Activated CD8-positive, alpha-beta memory T cell treated with anti-CD3 and anti-CD28 coated beads for 36 hours (primary cell): Measurements from ENCODE around the gene SH3BP5L. TPM values are rescaled to one million over a fixed set of nuclear protein-coding genes. Genes with fewer than 3 reads are reported as not detected.
"Not testable (repeated sequence)": the region's sequence is repeated elsewhere in the genome, so short reads cannot be mapped to it uniquely, and the experiment has no call there.

Experiments
- CTCF ChIA-PET: fragments of 350-600 bp; sonication (Branson Sonifier 250); formaldehyde crosslinking; loops from one replicate; lab custom pipeline; 2021; ENCODE audit warnings: antibody characterized with exemption; lab: Charles Lee
- POLR2A ChIA-PET: fragments of 350-600 bp; sonication (Branson Sonifier 250); formaldehyde crosslinking; loops from one replicate; lab custom pipeline; 2021; ENCODE audit warnings: antibody characterized with exemption; lab: Charles Lee
- total RNA-seq, 2 experiments: library from RNA; stranded (reverse); gene quantifications; one replicate each; pipeline ENCODE4 v1.2.3, GENCODE V29; 2021

Gene SH3BP5L
- total RNA-seq, 2 experiments from 2014 or later: 19.9 to 20.0 TPM

GRCh38 chr1:248838357-248839167 lies 12.8 kb upstream of the SH3BP5L start:
- POLR2A ChIA-PET: interaction anchor here (1.1 to 3.1 kb wide), 5 partner anchors 11 to 25 kb away, joined by 4 to 32 read pairs (median 8); partner anchors contain the start of genes SH3BP5L and ZNF692
- CTCF ChIA-PET: interaction anchor here (0.9 to 2.4 kb wide), 6 partner anchors 12 to 35 kb away, joined by 3 to 12 read pairs (median 8); partner anchors contain the start of genes SH3BP5L and ZNF692

DNA sequence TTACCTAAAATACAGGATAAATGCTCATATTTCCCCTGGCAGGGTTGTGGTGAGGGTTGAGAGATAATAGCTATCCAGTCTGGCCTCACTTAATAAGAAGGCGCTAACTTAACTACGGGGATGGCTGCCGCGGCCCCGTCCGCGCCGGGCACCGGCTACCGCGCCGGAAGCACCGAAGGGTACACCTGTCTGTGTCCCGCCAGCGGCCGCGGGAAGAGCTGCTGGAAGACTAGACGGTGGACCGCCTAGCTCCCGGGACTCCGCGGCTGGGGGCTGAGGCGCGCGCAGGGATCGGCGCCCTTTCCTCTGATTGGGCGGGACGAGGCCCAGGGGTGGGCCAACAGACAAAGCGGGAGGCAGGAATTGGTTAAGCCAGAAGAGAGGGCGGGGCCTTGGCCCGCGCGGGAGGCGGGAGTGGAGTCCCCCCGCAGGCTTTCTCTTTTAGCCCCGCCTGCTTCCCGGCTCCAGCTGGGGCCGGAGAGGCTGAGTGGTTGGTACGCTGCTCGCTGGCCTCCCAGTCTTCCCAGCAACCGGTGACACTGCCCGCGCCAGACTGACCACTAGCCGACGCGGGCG lies 12.2 kb upstream of the SH3BP5L start, which contains the start of gene ZNF672:
Gene ZNF672, plus strand, starts transcription at position 444 of the 576 bp plus-strand sequence. CDS start 9,051 bp downstream, outside the sequence.
- POLR2A ChIA-PET: interaction anchor here (1.1 to 3.1 kb wide), 5 partner anchors 11 to 25 kb away, joined by 4 to 32 read pairs (median 8); partner anchors contain the start of genes SH3BP5L and ZNF692
- CTCF ChIA-PET: interaction anchor here (0.9 to 2.4 kb wide), 6 partner anchors 11 to 35 kb away, joined by 3 to 12 read pairs (median 6); partner anchors contain the start of genes SH3BP5L and ZNF692

DNA sequence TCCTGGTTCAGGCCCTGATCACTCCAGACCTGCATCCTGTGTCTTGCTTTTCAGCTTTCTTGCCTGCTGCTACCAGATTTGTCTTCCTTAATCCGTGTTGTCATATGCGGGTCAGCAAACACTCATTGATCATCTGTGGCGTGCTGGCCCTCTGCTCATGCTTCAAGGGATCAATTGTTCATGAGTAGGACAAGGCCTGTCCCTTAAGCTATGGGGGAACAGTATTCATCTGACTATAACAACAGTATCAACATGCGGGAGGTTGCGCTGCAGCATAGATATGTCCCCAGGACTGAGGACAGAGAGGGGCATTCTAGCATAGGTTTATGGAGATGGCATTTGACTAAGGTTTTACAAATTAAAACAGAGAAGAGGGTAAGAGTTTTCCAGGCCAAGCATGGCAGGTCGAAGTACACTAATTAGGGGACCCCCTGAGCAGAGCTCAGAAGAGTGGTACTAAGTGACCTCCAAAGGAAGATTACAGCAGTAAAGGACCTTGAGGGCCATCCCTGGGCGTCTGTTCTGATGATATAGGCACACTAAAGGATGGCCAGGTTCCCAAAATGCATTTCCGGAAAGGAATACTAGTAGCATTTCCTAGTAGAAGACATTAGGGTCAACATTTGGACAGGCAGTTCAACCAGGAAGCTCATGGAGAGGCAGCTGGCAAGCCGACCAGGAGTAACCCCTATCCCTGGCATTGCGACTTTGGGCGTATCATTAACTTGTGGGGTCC lies 11.5 kb upstream of the SH3BP5L start:
- POLR2A ChIA-PET: interaction anchor here (1.1 to 3.1 kb wide), 4 partner anchors 10 to 21 kb away, joined by 7 to 32 read pairs (median 16); partner anchors contain the start of genes SH3BP5L and ZNF692
- CTCF ChIA-PET: interaction anchor here (0.9 to 2.4 kb wide), 7 partner anchors 9 to 36 kb away, joined by 3 to 12 read pairs (median 4); partner anchors contain the start of genes SH3BP5L and ZNF692

DNA sequence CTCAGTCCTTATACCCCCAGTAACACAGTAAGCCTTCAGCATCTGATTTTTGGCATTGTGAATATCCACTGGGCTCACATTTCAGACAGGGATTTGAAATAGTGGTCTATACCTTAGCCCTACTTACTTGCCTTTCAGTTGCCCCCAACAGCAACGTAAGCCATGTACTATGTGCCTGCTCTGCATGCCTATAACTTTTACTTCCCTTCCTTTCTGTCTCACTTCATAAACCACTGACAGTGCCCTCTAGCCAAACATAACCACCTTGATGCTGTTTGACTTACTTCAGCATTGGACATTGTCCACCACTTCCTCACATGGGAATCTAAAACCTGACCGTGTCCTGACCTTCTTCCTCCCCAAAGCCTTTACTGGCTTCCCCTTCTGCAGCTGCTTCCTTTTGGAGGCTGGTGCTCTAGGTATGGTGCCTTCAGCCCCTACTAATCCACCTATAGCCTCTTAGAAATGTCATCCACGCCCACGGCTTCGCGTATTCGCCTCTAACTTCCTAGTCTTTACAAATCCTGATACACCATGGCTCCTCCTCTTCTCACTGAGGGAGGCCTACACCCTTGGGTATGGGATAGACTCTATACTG lies 8.7 kb upstream of the SH3BP5L start:
- POLR2A ChIA-PET: no interaction called here

GRCh38 chr1:248831842-248832241 lies 6.1 kb upstream of the SH3BP5L start:
- CTCF ChIA-PET: no interaction called here
- POLR2A ChIA-PET: interaction anchor here (1.3 kb wide), 1 partner anchor 27 kb away, joined by 3 read pairs; the partner anchor contains the start of gene ZNF692

More for the DNA sequence above, 8.7 kb upstream of the SH3BP5L start:
- CTCF ChIA-PET: no interaction called here

GRCh38 chr1:248830718-248831017 lies 5.0 kb upstream of the SH3BP5L start:
- POLR2A ChIA-PET, CTCF ChIA-PET: not testable (repeated sequence)

DNA sequence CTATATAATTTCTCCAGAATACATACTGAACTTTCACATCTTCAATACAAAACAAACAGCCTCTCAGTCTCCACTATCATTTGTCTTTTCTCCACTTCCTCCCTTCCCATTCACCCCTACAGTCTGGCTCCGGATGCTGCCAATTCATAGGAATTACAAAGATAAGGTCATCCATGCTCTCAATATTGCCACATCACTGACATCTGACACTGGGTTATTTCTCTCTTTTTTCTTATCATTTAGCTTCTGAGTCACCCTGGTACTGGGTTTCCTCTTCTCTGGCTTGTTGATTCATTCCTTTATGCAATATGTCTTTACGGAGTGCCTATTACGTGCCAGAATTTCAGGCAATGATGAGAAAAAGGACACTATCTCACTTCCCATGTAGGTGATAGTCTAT lies 3.1 kb upstream of the SH3BP5L start:
- CTCF ChIA-PET: no interaction called here
- POLR2A ChIA-PET: no interaction called here

- POLR2A ChIA-PET: interaction anchor here (0.7 to 3.0 kb wide), 4 partner anchors 12 to 80 kb away, joined by 3 to 32 read pairs (median 8); partner anchors contain the start of genes PGBD2, ZNF672 and ZNF692
- CTCF ChIA-PET: interaction anchor here (0.6 to 3.1 kb wide), 5 partner anchors 12 to 100 kb away, joined by 3 to 12 read pairs (median 8); partner anchors contain the start of genes ZNF672 and ZNF692
These were observed 174 bp downstream of the SH3BP5L start for GRCh38 chr1:248825573-248825908.

- ChIA-PET POLR2A (interaction anchor here (1.2 to 1.5 kb wide), 2 partner anchors 13 to 34 kb away, joined by 7 to 10 read pairs; partner anchors contain the start of genes ZNF672 and ZNF692), CTCF (interaction anchor here (0.7 to 3.1 kb wide), 3 partner anchors 13 to 34 kb away, joined by 3 to 9 read pairs (median 8); partner anchors contain the start of genes ZNF672 and ZNF692)
These were observed 579 bp downstream of the SH3BP5L start for GRCh38 chr1:248825136-248825535.

GRCh38 chr1:248824701-248825100 lies 1.0 kb downstream of the SH3BP5L start:
- POLR2A ChIA-PET: interaction anchor here (1.2 kb wide), 1 partner anchor 13 kb away, joined by 7 read pairs; the partner anchor contains the start of gene ZNF672
- CTCF ChIA-PET: interaction anchor here (2.3 to 3.1 kb wide), 2 partner anchors 14 to 34 kb away, joined by 8 to 9 read pairs; partner anchors contain the start of genes ZNF672 and ZNF692

DNA sequence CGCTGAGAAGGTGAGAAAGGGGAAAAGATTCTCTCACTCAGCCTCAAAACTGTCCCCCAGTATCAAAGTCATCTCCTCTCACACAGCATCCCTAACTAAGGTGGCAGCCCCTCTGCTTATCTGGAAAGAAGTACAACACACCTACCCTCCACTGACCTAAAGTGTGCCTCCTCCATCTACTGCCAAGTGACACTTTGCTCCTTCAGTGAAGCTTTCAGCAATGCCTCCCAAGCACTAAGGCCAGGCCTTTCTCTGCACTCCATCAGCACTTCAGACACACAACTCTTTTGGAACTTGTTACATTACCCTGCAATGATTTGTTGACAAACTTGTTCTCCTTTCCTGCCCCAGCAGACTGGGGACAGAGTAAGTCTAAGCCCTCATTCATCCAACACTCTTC lies 1.4 kb downstream of the SH3BP5L start:
- ChIA-PET POLR2A (interaction anchor here (1.2 kb wide), 1 partner anchor 13 kb away, joined by 7 read pairs; the partner anchor contains the start of gene ZNF672), CTCF (interaction anchor here (2.3 kb wide), 1 partner anchor 14 kb away, joined by 8 read pairs; the partner anchor contains the start of gene ZNF672)

DNA sequence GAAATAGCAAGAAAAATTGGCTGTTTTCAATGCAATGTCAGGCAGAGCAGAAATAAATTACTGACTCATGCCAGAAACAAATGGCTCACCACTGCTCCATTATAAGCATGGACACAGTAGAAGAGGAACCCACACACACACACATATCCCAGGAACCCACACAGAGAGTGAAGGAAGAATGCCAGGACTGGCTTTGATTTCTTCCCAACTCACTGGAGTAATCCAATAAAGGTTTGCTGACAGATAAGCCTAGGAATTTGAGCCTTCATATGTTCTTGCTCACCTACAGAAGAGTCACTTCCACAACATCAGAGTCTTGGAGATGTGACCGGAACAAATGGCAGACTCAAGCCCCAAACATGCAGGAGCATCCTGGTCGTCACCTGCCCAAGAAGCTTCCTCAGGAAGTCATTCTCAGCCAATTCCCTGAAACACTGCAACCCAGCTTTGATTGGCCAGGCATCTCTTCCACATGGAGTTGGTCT lies 2.2 kb downstream of the SH3BP5L start:
- ChIA-PET POLR2A (no interaction called here), CTCF (interaction anchor here (2.3 kb wide), 1 partner anchor 15 kb away, joined by 8 read pairs; the partner anchor contains the start of gene ZNF672)

DNA sequence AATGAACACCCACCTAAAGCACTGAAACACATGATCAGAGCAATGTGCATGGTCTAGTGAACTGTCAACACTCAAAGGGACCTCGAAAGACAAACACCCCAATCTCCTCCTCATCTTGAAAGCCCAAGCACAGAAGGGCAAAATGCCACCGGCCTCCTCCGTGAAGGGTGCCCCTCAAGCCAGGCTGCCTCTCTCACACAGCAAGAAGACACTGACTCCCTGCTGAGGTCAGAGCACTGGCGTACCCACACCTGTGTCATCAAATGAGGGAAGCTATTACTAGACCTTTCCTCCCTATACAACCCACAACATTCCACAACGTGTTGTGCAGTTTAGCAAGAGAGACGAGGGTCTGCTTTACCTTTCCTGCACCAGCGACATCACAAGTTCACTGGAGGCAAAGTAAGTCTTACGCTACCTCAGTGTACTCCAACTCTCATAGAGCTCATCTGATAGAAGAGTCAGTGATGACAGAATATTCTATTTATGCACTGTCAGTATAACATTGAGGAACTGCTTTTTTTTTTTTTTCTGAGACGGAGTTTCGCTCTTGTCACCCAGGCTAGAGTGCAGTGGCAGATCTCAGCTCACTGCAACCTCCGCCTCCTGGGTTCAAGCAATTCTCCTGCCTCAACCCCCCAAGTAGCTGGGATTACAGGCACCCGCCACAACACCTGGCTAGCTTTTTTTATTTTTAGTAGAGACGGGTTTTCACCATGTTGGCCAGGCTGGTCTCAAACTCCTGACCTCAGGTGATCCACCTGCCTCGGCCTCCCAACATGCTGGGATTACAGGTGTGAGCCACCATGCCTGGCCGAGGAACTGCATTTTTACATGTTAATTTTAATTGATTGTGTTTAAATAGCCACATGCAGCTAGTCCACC lies 3.3 kb downstream of the SH3BP5L start:
- ChIA-PET POLR2A (no interaction called here), CTCF (no interaction called here)

DNA sequence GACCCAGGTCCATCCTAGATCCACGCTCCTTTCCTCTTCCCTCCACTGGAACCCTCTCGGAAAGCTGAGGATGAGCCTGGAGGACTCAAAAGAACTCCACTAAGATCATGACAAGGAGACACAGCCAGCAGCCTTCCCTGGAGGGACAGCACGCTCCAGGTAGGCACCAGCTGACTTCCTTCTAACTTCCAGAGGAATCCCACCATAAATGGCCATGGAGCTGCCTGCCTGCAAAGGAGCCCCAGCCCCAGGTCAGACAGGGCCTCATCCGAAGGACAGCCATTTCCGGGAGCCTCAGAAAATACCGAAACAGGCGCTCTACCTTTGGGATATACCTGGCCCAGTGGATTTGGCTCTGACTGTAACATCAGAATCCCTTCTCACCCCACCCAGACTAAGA lies 4.1 kb downstream of the SH3BP5L start:
- CTCF ChIA-PET: no interaction called here
- POLR2A ChIA-PET: no interaction called here

DNA sequence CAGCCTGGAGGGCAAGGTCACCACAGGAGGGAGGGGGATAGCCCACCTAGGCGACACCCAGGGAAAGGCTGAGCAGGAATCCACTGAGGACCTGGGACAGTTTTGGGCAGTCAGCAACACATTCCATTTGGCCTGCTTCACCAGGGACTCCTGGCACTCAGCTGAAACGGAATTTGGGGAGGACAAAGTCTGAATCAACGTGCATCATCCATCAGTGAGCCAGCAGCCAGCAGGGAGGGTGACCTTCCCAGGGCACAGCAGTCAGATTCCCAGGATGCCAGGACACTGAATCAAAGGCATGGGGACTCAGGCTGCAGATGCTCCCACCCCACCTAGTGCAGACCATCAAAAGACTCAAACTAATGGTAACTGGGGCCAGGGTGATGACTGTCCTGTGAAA lies 4.6 kb downstream of the SH3BP5L start:
- POLR2A ChIA-PET: no interaction called here
- CTCF ChIA-PET: no interaction called here

- ChIA-PET CTCF (no interaction called here), POLR2A (no interaction called here)
These were observed 5.6 kb downstream of the SH3BP5L start for GRCh38 chr1:248820041-248820585.
